Neuronal stem cell (in vitro differentiated cells): ENCODE measurements around the gene DENND1B.
"Not testable (repeated sequence)": the region's sequence is repeated elsewhere in the genome, so short reads cannot be mapped to it uniquely, and the experiment has no call there.

Experiments
- DNase-seq: peaks from one replicate; pipeline ENCODE4 v3.0.0-alpha.2; 2013; ENCODE audit warnings: low spot score
- H2AFZ ChIP-seq: one replicate; pipeline ENCODE4 v1.6.1; 2013; ENCODE audit warnings: mild to moderate bottlenecking, low read length, inconsistent platforms
- H2AK5ac ChIP-seq: 2 replicates; pipeline ENCODE4 v1.6.1; 2013; ENCODE audit warnings: low read depth, mild to moderate bottlenecking, inconsistent platforms, low read length, moderate library complexity, mixed read lengths
- H2BK120ac ChIP-seq: 2 replicates; pipeline ENCODE4 v1.6.1; 2013; ENCODE audit warnings: low read depth, mild to moderate bottlenecking, inconsistent platforms, low read length, moderate library complexity, mixed read lengths
- H2BK12ac ChIP-seq: one replicate; pipeline ENCODE4 v1.6.1; 2013; ENCODE audit warnings: low read length, inconsistent platforms
- H2BK15ac ChIP-seq: 2 replicates; pipeline ENCODE4 v1.6.1; 2013; ENCODE audit warnings: mild to moderate bottlenecking, low read length, inconsistent platforms, mixed read lengths
- H2BK5ac ChIP-seq: one replicate; pipeline ENCODE4 v1.6.1; 2013; ENCODE audit warnings: inconsistent platforms, mild to moderate bottlenecking, low read length, moderate library complexity
- H3K14ac ChIP-seq: one replicate; pipeline ENCODE4 v1.6.1; 2013; ENCODE audit warnings: low read length, inconsistent platforms
- H3K18ac ChIP-seq: 2 replicates; pipeline ENCODE4 v1.6.1; 2013; ENCODE audit warnings: low read length, inconsistent platforms
- H3K23ac ChIP-seq: 2 replicates; pipeline ENCODE4 v1.6.1; 2013; ENCODE audit warnings: low read depth, mild to moderate bottlenecking, mixed read lengths, low read length, inconsistent platforms; ENCODE audit not compliant: poor library complexity
- H3K27ac ChIP-seq: replicated peaks from 3 replicates; pipeline ENCODE4 v1.5.1; 2013; ENCODE audit warnings: low read length, inconsistent platforms
- H3K27me3 ChIP-seq, 3 experiments: 2 replicates each; pipeline ENCODE4 v1.6.1; 2013; ENCODE audit warnings: low read length in 3 of 3, mild to moderate bottlenecking in 2 of 3, inconsistent platforms in 1 of 3, low read depth in 1 of 3, mixed read lengths in 1 of 3, moderate library complexity in 1 of 3; ENCODE audit not compliant: control insufficient read depth in 3 of 3, insufficient read depth in 3 of 3
- H3K36me3 ChIP-seq, 2 donors: replicated peaks in 1 of 2; 2 replicates each; pipeline ENCODE4 v1.6.1; 2013; ENCODE audit warnings: low read length in 2 of 2; ENCODE audit not compliant: control insufficient read depth in 2 of 2, insufficient read depth in 2 of 2
- H3K4ac ChIP-seq: 2 replicates; pipeline ENCODE4 v1.6.1; 2013; ENCODE audit warnings: inconsistent platforms, mild to moderate bottlenecking, low read length, moderate library complexity
- H3K4me1 ChIP-seq, 2 donors: 1 replicate in 1 of 2; 2 replicates in 1 of 2; pipeline ENCODE4 v1.6.1; 2013; ENCODE audit warnings: low read length in 2 of 2, low read depth in 1 of 2; ENCODE audit not compliant: control insufficient read depth in 2 of 2, insufficient read depth in 1 of 2
- H3K4me2 ChIP-seq: one replicate; pipeline ENCODE4 v1.6.1; 2013; ENCODE audit warnings: mild to moderate bottlenecking, low read length, inconsistent platforms; ENCODE audit not compliant: insufficient read depth, poor library complexity, severe bottlenecking
- H3K4me3 ChIP-seq, 2 donors: 2 replicates each; pipeline ENCODE4 v1.5.1; 2013; ENCODE audit warnings: low read length in 2 of 2, mild to moderate bottlenecking in 2 of 2, inconsistent platforms in 1 of 2, moderate library complexity in 1 of 2
- H3K79me1 ChIP-seq: one replicate; pipeline ENCODE4 v1.6.1; 2013; ENCODE audit warnings: low read depth, mild to moderate bottlenecking, inconsistent platforms, low read length, moderate library complexity
- H3K9ac ChIP-seq: one replicate; pipeline ENCODE4 v1.6.1; 2013; ENCODE audit warnings: mild to moderate bottlenecking, low read depth, low read length, inconsistent platforms; ENCODE audit not compliant: poor library complexity
- H3K9me3 ChIP-seq, 2 donors: replicated peaks in 1 of 2; 2 replicates each; pipeline versions ENCODE3 to v1.6.1; 2013; ENCODE audit warnings: low read length in 2 of 2, mild to moderate bottlenecking in 2 of 2, inconsistent platforms in 1 of 2, low read depth in 1 of 2, mixed read lengths in 1 of 2, moderate library complexity in 1 of 2; ENCODE audit not compliant: control insufficient read depth in 2 of 2, insufficient read depth in 1 of 2
- H4K8ac ChIP-seq: one replicate; pipeline ENCODE4 v1.6.1; 2013; ENCODE audit warnings: low read depth, mild to moderate bottlenecking, inconsistent platforms, low read length, moderate library complexity
- H4K91ac ChIP-seq: one replicate; pipeline ENCODE4 v1.6.1; 2013; ENCODE audit warnings: low read length, low read depth, mild to moderate bottlenecking, inconsistent platforms; ENCODE audit not compliant: poor library complexity
- WGBS, 2 donors: extraction: QIAGEN DNeasy Blood & Tissue Kit; methylation state at CpG; one replicate each; pipeline ENCODE4 v1.1.7; 2013; ENCODE audit warnings: missing lambda C conversion rate in 2 of 2, mixed read lengths in 1 of 2; ENCODE audit not compliant: insufficient read length in 2 of 2, insufficient replicate concordance in 1 of 2; ENCODE audit errors: extremely low coverage in 2 of 2; 5-methylcytosine and 5-hydroxymethylcytosine counted together

Gene DENND1B

GRCh38 chr1:197755553-197755952, 19.7 kb downstream of the DENND1B start:
- H3K4me1 ChIP-seq, H3K27ac ChIP-seq, H3K4me3 ChIP-seq, H3K14ac ChIP-seq, H2BK5ac ChIP-seq, H2BK120ac ChIP-seq, H2BK15ac ChIP-seq, H3K9me3 ChIP-seq, H3K23ac ChIP-seq, H3K27me3 ChIP-seq, H3K4me2 ChIP-seq, DNase-seq, H2BK12ac ChIP-seq, H3K4ac ChIP-seq, H3K36me3 ChIP-seq, H4K8ac ChIP-seq, H2AK5ac ChIP-seq, H4K91ac ChIP-seq, H2AFZ ChIP-seq, H3K9ac ChIP-seq, H3K18ac ChIP-seq, H3K79me1 ChIP-seq: not testable (repeated sequence)
- no CpG with 5 or more reads among the region's 4 CpGs for WGBS, 2 donors

- not testable (repeated sequence) for H3K79me1 ChIP-seq, H3K4me2 ChIP-seq, H2BK120ac ChIP-seq, H3K18ac ChIP-seq, H3K23ac ChIP-seq, DNase-seq, H3K4ac ChIP-seq, H3K9ac ChIP-seq, H4K8ac ChIP-seq, H3K14ac ChIP-seq, H3K4me1 ChIP-seq, H2BK15ac ChIP-seq, H2AFZ ChIP-seq, H3K36me3 ChIP-seq, H2AK5ac ChIP-seq, H4K91ac ChIP-seq, H3K27ac ChIP-seq, H3K4me3 ChIP-seq, H3K27me3 ChIP-seq, H2BK12ac ChIP-seq, H2BK5ac ChIP-seq, H3K9me3 ChIP-seq
- WGBS, 2 donors = no CpG with 5 or more reads among the region's 6 CpGs
Measured at GRCh38 chr1:197752652-197753164, 22.6 kb downstream of the DENND1B start.

- Histone ChIP-seq H3K36me3 (no peaks in the 10 kb centered on the region), H2BK5ac (no peak overlapping the region), H3K9ac (no peak overlapping the region), H4K8ac (no peak overlapping the region), H2BK15ac (no peak overlapping the region), H3K9me3 (no peaks in the 10 kb centered on the region), H3K4me2 (no peak overlapping the region), H3K4me1 (no peaks in the 10 kb centered on the region), H3K27me3 (no peaks in the 10 kb centered on the region), H3K14ac (no peak overlapping the region), H2BK120ac (no peak overlapping the region), H2AFZ (no peak overlapping the region), H2BK12ac (no peak overlapping the region), H3K18ac (no peak overlapping the region), H4K91ac (no peak overlapping the region), H3K4ac (no peak overlapping the region), H3K27ac (no peak overlapping the region), H3K23ac (no peak overlapping the region), H3K79me1 (no peaks in the 10 kb centered on the region), H3K4me3 (no peak overlapping the region), H2AK5ac (no peak overlapping the region)
- no peak for DNase-seq
Measured at GRCh38 chr1:197750366-197750765, 24.9 kb downstream of the DENND1B start.

- no peak for DNase-seq
- Histone ChIP-seq H3K9me3 (no peaks in the 10 kb centered on the region), H2AK5ac (no peak overlapping the region), H4K8ac (no peak overlapping the region), H2BK5ac (no peak overlapping the region), H3K27me3 (peaks cover 0 to 3% (median 0%) of the 10 kb centered on the region in 3 experiments), H3K36me3 (no peaks in the 10 kb centered on the region), H2BK15ac (no peak overlapping the region), H3K4ac (no peak overlapping the region), H3K14ac (no peak overlapping the region), H3K9ac (no peak overlapping the region), H3K4me2 (no peak overlapping the region), H3K18ac (no peak overlapping the region), H3K23ac (no peak overlapping the region), H3K79me1 (no peaks in the 10 kb centered on the region), H4K91ac (no peak overlapping the region), H3K4me1 (peaks cover 0 to 2% of the 10 kb centered on the region in 2 donors), H3K4me3 (no peak overlapping the region), H2BK12ac (no peak overlapping the region), H2BK120ac (no peak overlapping the region), H2AFZ (no peak overlapping the region), H3K27ac (no peak overlapping the region)
- 100% methylated on average over 1 of the region's 4 CpGs; no CpG with 5 or more reads in 1 of the 2 donors for WGBS, 2 donors
Measured at GRCh38 chr1:197745911-197746310, 29.4 kb downstream of the DENND1B start.
